Measurements from ENCODE around the gene VPS16. TPM values are rescaled to one million over a fixed set of nuclear protein-coding genes. Genes with fewer than 3 reads are reported as not detected.

The VPS16 gene
- total RNA-seq (2022) (41.3 and 46.6 TPM in 2 replicates), Bru-seq, nascent RNA (percentile 64 among the genes with signal in this experiment), BruChase-seq, experiment 1, labeled RNA remaining after a 2-hour chase (percentile 64 among the genes with signal in this experiment), BruChase-seq, experiment 2, labeled RNA remaining after a 6-hour chase (percentile 69 among the genes with signal in this experiment)
- long read RNA-seq, transcript VPS16-202 (24 exons, 2,750 nt), result major isoform, 40 of 56 reads
- long read RNA-seq, partial matches to known transcripts, result 4 of 56 reads
- long read RNA-seq, other reads (novel, unspliced or antisense), result 8 of 56 reads

DNA sequence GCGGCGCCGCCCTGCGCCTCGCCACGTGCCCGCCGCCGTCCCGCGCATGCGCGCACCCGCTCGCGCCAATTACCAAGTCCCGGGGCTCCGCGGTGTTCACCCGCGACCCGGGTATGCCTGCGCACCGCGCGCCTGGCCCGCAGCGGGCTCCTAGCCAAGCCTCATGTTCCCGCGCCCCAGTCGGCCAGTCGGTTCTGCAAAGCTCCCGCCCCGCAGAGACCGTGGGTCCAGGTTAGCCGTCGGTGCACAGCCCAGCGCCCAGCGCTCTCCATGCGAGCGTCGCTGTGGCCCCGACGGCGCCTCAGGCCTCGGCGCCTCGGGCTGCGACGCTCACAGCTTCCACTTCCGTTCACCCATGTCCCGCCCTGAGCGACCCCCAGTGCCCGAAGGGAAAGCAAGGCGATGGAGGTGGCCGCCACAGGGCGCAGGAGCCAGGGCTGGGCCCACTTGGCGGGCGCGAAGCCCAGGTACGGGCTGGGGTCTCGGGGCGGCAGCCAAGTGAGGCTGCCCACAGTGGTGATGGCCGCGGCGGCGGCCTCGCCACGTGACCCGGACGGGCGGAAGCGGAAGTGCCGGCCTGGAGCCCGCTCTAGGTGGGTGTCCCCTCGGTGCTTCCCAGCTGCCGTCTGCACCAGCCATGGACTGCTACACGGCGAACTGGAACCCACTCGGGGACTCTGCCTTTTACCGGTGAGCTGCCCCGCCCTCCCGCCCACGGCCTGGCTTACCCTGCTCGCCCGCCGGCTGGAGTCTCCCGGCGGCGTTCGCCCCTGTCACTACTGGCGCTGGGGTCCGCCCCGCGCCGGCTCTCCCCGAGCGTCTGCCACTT lies at the start of gene VPS16, which contains the start of gene PCED1A:
VPS16 (plus strand) TSS at position 608 of the 829 bp plus-strand sequence; CDS start at position 638, 30 bp downstream.
PCED1A (minus strand) TSS at position 518 of the 829 bp plus-strand sequence. CDS start 743 bp downstream, outside the sequence.
- H3K4me1 Mint-ChIP-seq (ENCODE audit: low read depth, unreplicated experiment), result peaks cover 7% of the 10 kb centered on the region
- no peaks in the 10 kb centered on the region for H3K27me3 Mint-ChIP-seq (ENCODE audit: insufficient read depth, unreplicated experiment)
- Histone ChIP-seq H3K9me3 (no peaks in the 10 kb centered on the region), H3K36me3 (ENCODE audit: control insufficient read depth, insufficient read depth, low read length) (peaks cover 4% of the 10 kb centered on the region), H3K4me1 (peaks cover 8% of the 10 kb centered on the region; the same call in 1 of the 2 replicates), H3K4me3 (ENCODE audit: low read depth, low read length) (peak within 1 kb of the TSS; percentile 91), H3K27me3 (replicated peaks; ENCODE audit: control insufficient read depth, insufficient read depth, low read length) (no peaks in the 10 kb centered on the region)
- no peak for TF ChIP-seq CTCF (IDR thresholded peaks at IDR 0.05; ENCODE audit: insufficient read depth in 1 of 2, low read depth in 1 of 2, low read length in 1 of 2, severe bottlenecking in 1 of 2, unreplicated experiment in 1 of 2)
- no peaks in the 10 kb centered on the region for H3K9me3 Mint-ChIP-seq (ENCODE audit: unreplicated experiment)
- peak; percentile 90 to 93 for DNase-seq
- intact Hi-C loops (cut with micrococcal nuclease; ENCODE audit: unreplicated experiment), result loop anchor here (1.0 kb wide), 1 partner anchor 33 kb away; the partner anchor contains the start of gene PTPRA
- no TSS peak for BruUV-seq (replicated peaks)
- H3K36me3 Mint-ChIP-seq (ENCODE audit: insufficient read depth, unreplicated experiment), result peaks cover 24% of the 10 kb centered on the region
- ChIA-PET POLR2A (interaction anchor here (0.5 to 0.7 kb wide), 4 partner anchors 8 to 1149 kb away, joined by 3 to 4 read pairs (median 3); no protein-coding TSS in a partner anchor), CTCF (interaction anchor here (1.2 kb wide), 1 partner anchor 12 kb away, joined by 3 read pairs; no protein-coding TSS in a partner anchor)
- peak within 1 kb of the TSS; percentile 97 for H3K27ac Mint-ChIP-seq (ENCODE audit: unreplicated experiment)
- H3K4me3 Mint-ChIP-seq (ENCODE audit: unreplicated experiment), result peak within 1 kb of the TSS; percentile 89

DNA sequence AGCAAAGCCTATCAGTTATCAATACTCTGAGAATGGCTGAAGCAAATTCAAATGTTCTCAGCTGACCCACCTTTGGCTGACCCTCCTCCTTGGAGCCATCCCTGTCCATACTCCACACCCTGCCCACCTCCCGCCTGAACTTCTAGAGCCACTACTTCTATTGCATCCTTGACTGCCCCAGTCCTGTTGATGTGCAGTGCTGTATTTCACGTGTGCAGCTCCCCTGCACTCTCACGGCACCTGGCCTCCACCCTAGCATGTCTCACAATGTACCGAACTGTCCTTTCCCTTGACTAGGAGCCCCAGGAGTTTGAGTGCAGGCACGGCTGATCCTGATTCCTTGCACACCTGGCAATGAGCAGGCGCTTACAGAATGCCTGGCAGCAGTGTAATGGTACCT lies 47.1 kb upstream of the VPS16 start:
- no peak for TF ChIP-seq CTCF (IDR thresholded peaks at IDR 0.05; ENCODE audit: insufficient read depth in 1 of 2, low read depth in 1 of 2, low read length in 1 of 2, severe bottlenecking in 1 of 2, unreplicated experiment in 1 of 2)
- BruUV-seq (replicated peaks), result no TSS peak
- no peak overlapping the region for H3K27ac Mint-ChIP-seq (ENCODE audit: unreplicated experiment)
- CTCF ChIA-PET, result no interaction called here
- Histone ChIP-seq H3K9me3 (no peaks in the 10 kb centered on the region), H3K4me1 (no peaks in the 10 kb centered on the region), H3K36me3 (ENCODE audit: control insufficient read depth, insufficient read depth, low read length) (no peaks in the 10 kb centered on the region), H3K4me3 (ENCODE audit: low read depth, low read length) (no peak overlapping the region), H3K27me3 (replicated peaks; ENCODE audit: control insufficient read depth, insufficient read depth, low read length) (peaks cover 2% of the 10 kb centered on the region)
- H3K4me3 Mint-ChIP-seq (ENCODE audit: unreplicated experiment), result no peak overlapping the region
- H3K36me3 Mint-ChIP-seq (ENCODE audit: insufficient read depth, unreplicated experiment), result no peaks in the 10 kb centered on the region
- H3K9me3 Mint-ChIP-seq (ENCODE audit: unreplicated experiment), result no peaks in the 10 kb centered on the region
- DNase-seq, result no peak
- intact Hi-C loops (cut with micrococcal nuclease; ENCODE audit: unreplicated experiment), result no loop called here
- POLR2A ChIA-PET, result no interaction called here
- no peaks in the 10 kb centered on the region for H3K4me1 Mint-ChIP-seq (ENCODE audit: low read depth, unreplicated experiment)
- H3K27me3 Mint-ChIP-seq (ENCODE audit: insufficient read depth, unreplicated experiment), result peaks cover 21% of the 10 kb centered on the region

- no peaks in the 10 kb centered on the region for H3K9me3 ChIP-seq
- no peak overlapping the region for H3K4me3 ChIP-seq (ENCODE audit: low read depth, low read length)
- DNase-seq, result no peak
- Mint-ChIP-seq H3K27ac (ENCODE audit: unreplicated experiment) (no peak overlapping the region), H3K4me1 (ENCODE audit: low read depth, unreplicated experiment) (no peaks in the 10 kb centered on the region), H3K36me3 (ENCODE audit: insufficient read depth, unreplicated experiment) (no peaks in the 10 kb centered on the region), H3K9me3 (ENCODE audit: unreplicated experiment) (no peaks in the 10 kb centered on the region), H3K27me3 (ENCODE audit: insufficient read depth, unreplicated experiment) (peaks cover 18% of the 10 kb centered on the region), H3K4me3 (ENCODE audit: unreplicated experiment) (no peak overlapping the region)
- POLR2A ChIA-PET, result interaction anchor here (0.5 kb wide), 1 partner anchor 15 kb away, joined by 9 read pairs; no protein-coding TSS in a partner anchor
- TF ChIP-seq CTCF (IDR thresholded peaks at IDR 0.05; ENCODE audit: insufficient read depth in 1 of 2, low read depth in 1 of 2, low read length in 1 of 2, severe bottlenecking in 1 of 2, unreplicated experiment in 1 of 2), result no peak
- H3K36me3 ChIP-seq (ENCODE audit: control insufficient read depth, insufficient read depth, low read length), result no peaks in the 10 kb centered on the region
- H3K4me1 ChIP-seq, result no peaks in the 10 kb centered on the region
- peaks cover 2% of the 10 kb centered on the region for H3K27me3 ChIP-seq (replicated peaks; ENCODE audit: control insufficient read depth, insufficient read depth, low read length)
- no TSS peak for BruUV-seq (replicated peaks)
- intact Hi-C loops (cut with micrococcal nuclease; ENCODE audit: unreplicated experiment), result no loop called here
- CTCF ChIA-PET, result interaction anchor here (0.7 kb wide), 1 partner anchor 60 kb away, joined by 3 read pairs; no protein-coding TSS in a partner anchor
Observed at GRCh38 chr20:2794202-2794748, 46.3 kb upstream of the VPS16 start.
